GM18861 (cell line): ENCODE measurements around the gene PCSK6.
A peak's percentile ranks its signal among the peaks of the same experiment; 100 is the strongest.
"Not testable (repeated sequence)": the region's sequence is repeated elsewhere in the genome, so short reads cannot be mapped to it uniquely, and the experiment has no call there.

Source experiments
- ATAC-seq: cut with Tn5 transposase; IDR thresholded peaks from one replicate; pipeline ENCODE4 v1.9.1; 2021; ENCODE audit not compliant: unreplicated experiment

PCSK6 gene

GRCh38 chr15:101407439-101407838, 82.1 kb downstream of the PCSK6 start:
- ATAC-seq: peak; percentile 99

DNA sequence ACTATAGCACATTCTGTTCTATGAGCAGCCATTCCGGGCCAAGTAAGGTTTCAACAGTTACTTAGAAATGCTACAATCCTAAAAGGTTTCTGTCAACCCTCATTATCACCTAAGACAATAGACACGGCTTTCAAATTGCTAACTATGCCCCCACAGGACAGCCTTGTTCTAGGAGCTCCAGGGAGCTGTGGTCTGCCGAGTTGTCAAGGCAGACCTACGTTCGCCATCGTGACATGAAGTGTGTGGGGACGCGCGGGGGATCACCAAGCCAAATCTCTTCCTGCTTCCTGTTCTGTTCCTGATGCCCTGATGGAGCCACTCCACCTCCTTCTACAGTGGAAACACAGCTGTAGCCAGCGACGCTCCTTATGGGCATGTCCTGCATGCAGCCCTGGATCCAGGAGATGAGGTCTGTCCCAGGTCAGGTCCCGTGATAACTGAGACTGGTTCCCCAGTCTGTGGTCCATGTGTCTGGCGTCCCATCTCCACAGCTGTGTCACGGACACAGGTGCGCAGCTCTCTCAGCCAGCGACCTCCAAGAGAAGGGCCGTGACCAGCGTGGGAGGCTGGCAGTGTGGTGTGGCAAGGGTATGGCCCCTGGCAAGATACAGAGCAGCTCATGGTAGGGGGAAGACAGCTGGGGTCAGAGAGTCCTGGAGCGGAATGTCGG, 82.8 kb downstream of the PCSK6 start:
- no peak for ATAC-seq

DNA sequence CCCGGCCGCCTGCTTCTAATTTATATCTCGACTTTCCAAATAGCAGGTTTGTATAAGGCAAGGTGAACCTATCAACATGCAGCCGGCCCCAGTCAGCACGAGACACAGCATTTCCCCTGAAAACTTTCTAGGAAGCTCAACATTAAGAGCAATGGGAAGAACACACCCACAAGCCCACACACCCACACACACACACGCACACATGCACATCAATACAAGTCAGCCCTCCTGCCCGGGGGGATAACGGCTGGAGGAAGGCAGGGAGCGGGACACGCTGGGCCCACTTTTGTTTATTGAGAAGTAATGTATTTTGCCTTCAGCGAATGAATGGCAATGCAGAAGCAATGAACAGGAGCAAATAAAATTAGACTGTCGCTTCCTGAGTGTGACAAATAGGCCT, 83.5 kb downstream of the PCSK6 start:
- no peak for ATAC-seq

GRCh38 chr15:101404245-101404644, 85.3 kb downstream of the PCSK6 start:
- ATAC-seq: no peak

DNA sequence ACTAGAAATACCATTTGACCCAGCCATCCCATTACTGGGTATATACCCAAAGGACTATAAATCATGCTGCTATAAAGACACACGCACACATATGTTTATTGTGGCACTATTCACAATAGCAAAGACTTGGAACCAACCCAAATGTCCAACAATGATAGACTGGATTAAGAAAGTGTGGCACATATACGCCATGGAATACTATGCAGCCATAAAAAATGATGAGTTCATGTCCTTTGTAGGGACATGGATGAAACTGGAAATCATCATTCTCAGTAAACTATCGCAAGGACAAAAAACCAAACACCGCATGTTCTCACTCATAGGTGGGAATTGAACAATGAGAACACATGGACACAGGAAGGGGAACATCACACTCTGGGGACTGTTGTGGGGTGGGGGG, 86.6 kb downstream of the PCSK6 start:
- ATAC-seq: not testable (repeated sequence)

- ATAC-seq: no peak
Observed at GRCh38 chr15:101401286-101401685, 88.2 kb downstream of the PCSK6 start.

DNA sequence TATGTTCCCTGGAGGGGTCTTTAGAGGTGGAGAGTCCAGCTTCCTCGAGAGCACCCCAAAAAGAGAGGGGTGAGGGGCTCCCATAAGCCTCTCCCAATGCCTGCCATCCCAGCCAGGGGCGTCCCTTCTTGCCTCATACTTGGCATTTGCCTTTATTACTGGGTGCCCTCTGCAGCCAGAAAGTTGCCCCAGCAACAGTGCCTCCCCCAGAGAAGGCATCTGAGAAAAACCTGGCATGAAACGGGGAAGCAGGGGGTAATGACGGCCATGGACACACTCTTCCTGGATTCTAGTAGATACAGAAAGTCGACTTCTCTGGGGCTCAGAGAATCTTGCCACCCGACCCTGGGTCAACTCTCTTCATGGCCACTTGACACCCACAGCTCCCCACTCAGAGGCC, 90.1 kb downstream of the PCSK6 start:
- no peak for ATAC-seq

- ATAC-seq: no peak
Observed at GRCh38 chr15:101398247-101398646, 91.3 kb downstream of the PCSK6 start.

GRCh38 chr15:101397521-101398003, 91.9 kb downstream of the PCSK6 start:
- no peak for ATAC-seq

DNA sequence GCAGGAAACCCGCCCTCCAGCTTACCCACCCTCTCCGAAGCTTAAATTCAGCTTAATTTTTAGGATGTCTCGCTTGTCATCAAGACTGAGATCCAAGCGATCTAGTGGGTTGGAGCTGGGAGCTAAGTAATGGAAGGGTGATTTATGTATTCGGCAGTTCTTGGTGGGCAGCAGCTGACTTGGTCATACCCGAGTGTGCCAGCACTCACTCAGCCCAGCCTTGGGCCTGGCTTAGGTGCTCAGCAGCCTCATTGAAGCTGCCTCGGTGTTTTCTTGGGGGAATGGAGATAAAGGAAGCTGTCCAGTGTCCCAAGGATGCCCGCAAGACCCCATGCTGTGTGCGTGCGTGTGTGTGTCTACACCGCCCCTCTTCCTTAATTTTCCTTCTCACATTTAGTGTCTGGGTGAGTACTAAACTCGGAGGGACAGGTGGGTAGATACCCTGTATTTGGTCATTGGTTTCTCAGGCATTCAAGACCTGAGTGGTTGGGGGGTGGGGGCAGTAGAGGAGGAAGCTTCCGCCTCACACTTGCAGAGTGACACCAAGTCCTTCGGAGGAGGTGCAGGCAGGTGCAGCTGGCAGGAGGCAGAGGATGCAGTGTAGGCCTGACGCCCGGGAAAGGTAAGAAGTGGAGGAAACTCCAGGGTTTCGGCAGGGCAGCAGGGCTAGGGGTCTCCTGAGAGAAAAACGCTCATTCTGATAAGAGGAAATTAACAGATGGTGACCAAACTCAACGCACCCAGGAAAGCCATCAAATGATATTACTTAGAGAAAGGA, 92.8 kb downstream of the PCSK6 start:
- no peak for ATAC-seq

DNA sequence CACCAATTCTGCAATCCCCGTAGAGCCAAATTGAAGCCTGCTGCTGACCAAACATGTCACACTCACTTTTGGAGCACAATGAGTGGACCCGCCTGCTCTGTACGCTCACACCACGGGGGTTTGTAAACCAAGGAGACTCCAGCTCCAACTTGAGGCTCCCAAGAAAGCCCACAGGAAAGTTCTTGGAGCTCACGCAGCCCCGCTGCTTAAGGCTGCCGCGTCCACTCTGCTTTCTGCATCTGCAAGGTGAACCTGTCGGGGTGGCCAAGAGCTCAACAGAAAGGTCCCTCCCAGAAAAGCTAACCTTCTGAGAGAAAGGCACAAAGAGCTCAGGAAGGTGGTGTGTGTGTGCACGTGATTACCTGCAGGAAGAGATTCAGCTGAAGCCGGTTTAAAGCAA, 94.9 kb downstream of the PCSK6 start:
- no peak for ATAC-seq

DNA sequence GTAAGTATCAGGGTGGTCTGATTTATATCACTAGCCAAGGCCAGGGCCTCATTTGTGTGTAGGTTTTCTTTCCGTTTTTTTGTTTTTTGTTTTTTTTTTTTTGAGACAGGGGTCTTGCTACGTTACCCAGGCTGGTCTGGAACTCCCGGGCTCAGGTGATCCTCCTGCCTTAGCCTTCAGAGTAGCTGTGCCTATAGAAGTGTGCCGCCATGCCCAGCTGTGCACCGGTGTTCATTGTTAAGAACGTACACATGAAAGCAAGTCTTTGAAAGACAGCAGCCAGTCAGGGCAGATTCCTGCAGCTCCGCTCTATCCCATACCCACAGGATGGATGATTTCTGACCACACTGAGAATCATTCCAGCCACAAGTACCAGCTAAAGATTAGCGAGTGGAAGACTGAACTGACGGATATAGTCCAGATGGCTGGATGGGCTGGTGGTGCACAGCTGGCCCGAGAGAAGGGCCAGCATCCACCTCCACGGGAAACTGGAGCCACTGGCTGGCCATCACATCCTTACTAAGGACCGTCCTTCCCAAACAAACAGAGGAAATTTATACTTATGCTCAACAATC, 95.4 kb downstream of the PCSK6 start:
- no peak for ATAC-seq

GRCh38 chr15:101393172-101393571, 96.3 kb downstream of the PCSK6 start:
- no peak for ATAC-seq

DNA sequence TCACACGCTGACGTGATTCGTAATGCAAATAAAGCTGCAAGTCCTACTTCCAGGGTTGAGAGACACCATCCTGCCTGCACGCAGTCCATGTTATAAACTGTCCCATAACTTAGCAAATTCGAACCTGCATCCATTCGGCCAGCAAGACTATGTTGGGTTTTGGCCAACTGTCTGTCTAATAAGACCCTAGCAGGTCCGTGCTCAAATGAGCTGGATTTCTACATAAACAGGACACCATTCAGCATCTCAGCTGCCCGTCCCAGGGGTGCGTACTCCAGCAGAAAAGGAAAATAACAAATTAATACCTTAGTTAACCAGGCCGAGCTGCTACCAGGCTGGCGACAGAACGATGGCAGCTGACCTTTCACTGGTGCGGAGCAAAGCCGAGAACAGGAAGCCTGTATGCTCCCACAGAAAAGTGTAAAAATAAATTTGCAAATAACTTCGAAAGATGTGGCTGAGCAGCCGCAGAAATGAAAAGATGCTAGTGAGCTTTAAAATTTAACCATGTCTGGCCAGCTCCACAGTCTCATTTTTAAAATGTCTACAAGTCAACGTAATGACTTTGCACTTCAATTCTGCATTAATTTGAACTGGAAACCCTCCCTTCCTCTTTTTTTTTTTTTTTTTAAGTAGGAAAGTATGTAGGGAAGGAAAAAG, 97.4 kb downstream of the PCSK6 start:
- ATAC-seq: peak; percentile 77

DNA sequence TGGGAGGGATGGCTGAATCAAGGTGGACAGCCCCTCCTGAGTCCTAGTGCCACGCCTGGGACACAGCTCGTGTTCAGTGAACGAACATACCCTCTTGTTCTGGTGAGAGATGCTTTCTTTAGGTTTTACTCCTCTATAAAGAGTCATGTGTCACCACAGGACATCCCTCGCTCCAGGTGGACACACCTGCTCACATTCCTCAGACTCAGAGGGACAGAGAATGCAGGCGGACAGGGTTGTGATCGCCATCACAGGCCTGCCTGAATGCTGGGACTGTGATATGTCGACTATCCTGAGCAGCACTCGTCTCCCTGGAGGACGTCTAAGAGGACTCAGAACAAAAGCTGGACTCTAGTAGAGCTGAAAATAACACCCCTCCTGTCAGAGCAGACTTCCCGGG, 98.1 kb downstream of the PCSK6 start:
- ATAC-seq: no peak

DNA sequence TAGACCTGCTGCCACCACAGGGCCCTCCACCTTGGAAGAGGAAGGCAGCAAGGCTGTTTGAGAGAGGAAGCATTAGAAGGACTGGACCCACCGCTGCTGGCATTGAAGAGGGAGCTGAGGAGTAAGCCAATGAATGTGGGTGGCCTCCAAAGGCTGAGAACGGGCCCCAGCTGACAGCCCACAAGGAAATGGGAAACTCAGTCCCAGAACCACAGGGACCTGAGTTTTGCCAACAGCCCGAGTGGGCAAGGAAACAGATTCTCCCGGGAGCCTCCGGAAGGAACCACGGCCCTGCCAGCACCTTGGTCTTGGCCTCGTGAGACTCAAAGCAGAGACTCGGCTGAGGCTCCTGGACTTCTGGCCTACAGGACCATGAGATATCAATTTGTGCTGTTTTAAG, 99.0 kb downstream of the PCSK6 start:
- ATAC-seq: no peak

DNA sequence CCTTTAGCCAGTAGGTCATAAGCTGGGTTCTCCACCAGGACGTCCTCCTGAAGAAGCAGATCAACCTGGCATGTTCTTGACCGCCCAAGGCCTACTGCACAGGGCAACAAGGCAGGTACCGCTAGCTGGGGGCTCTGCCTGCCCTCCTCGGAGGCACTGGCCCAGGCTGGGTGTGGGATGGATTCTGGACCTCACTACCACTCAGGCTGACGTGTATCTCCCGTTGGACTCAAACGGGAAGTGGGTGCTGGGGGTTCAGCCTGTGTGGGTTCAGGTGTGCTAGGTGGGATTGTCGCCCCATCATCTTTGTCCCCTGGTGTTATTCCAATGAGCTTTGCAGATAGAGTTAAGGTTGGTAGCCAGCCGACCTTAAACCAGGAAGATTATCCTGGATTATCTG, 99.4 kb downstream of the PCSK6 start:
- ATAC-seq: no peak

- ATAC-seq: no peak
Observed at GRCh38 chr15:101389362-101389761, 100.1 kb downstream of the PCSK6 start.

GRCh38 chr15:101388046-101388445, 101.5 kb downstream of the PCSK6 start:
- ATAC-seq: no peak

GRCh38 chr15:101387574-101387973, 101.9 kb downstream of the PCSK6 start:
- no peak for ATAC-seq

DNA sequence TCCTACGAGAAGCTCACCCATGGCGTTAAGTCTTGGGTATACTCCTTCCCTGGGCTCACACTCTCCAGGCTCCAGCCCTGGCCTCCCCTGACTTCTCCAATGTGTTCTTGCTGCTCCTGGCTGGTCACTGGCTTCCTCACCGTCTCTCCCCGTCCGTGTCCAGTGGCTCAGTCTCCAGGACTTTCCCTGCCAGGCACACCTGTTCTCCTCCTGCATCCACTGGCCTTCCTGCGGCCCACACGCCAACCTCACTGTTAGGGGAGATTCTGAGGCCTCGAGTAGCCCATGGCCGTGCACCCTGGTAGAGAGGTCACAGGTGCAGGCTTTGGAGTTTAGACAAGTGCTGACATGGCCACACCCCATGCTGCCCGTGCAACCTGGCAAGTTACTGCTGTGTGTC, 102.5 kb downstream of the PCSK6 start:
- ATAC-seq: no peak

DNA sequence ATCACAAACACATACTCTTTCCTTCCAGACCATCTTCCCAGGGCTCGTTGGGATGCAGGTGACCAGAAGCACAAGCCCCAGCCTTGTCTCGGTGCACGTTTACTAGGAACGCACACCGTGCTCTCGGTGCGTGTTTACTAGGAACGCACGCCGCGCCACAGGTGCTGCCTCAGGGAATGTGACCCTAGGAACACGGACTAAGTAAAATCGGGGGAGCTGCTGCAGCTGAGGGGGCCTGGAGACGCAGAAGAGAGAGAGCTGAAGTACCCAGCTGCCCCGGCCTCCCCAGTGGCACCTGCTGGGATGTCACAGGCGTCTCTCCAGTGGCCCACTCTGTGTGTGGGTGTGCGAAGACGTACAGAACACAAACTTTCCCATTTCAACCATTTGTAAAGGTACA, 103.5 kb downstream of the PCSK6 start:
- no peak for ATAC-seq
